Fibroblast of pulmonary artery (primary cell): ENCODE data around the gene NANOS3.

Experiments
- DNase-seq: peaks from one replicate; pipeline ENCODE4 v3.0.0-alpha.2; 2010; ENCODE audit warnings: low read depth
- H3K4me3 ChIP-seq: replicated peaks from 2 replicates; pipeline ENCODE4 v1.5.1; 2011; ENCODE audit warnings: low read depth, mild to moderate bottlenecking, control low read depth, low read length, moderate library complexity
- CTCF ChIP-seq: IDR thresholded peaks from 2 replicates; pipeline ENCODE4 v1.5.1; 2011; ENCODE audit warnings: mild to moderate bottlenecking, control low read depth, low read length, inconsistent platforms; ENCODE audit errors: missing control alignments

Gene NANOS3

GRCh38 chr19:13876834-13877233 lies at the start of gene NANOS3:
TSS of gene NANOS3 (plus strand) at chr19:13877134. CDS start at chr19:13877249, 115 bp downstream.
- TF ChIP-seq CTCF = no peak
- no peak within 1 kb of the TSS for H3K4me3 ChIP-seq
- no peak for DNase-seq

- no peak for TF ChIP-seq CTCF
- no peak for DNase-seq
These were observed 49.3 kb upstream of the NANOS3 start for GRCh38 chr19:13827656-13828055.

GRCh38 chr19:13830114-13830740 lies 46.7 kb upstream of the NANOS3 start:
- no peak for DNase-seq
- TF ChIP-seq CTCF = no peak

More at GRCh38 chr19:13827656-13828055, 49.3 kb upstream of the NANOS3 start:
- H3K4me3 ChIP-seq = no peak overlapping the region

GRCh38 chr19:13830741-13831536 lies 46.0 kb upstream of the NANOS3 start:
- no peak for DNase-seq
- TF ChIP-seq CTCF = no peak
- H3K4me3 ChIP-seq = no peak overlapping the region

More at GRCh38 chr19:13830114-13830740, 46.7 kb upstream of the NANOS3 start:
- H3K4me3 ChIP-seq = no peak overlapping the region

GRCh38 chr19:13831537-13832467 lies 45.1 kb upstream of the NANOS3 start:
- H3K4me3 ChIP-seq = no peak overlapping the region
- no peak for DNase-seq
- TF ChIP-seq CTCF = no peak

- peak; percentile 90 for DNase-seq
- H3K4me3 ChIP-seq = no peak overlapping the region
- peak; percentile 29 for TF ChIP-seq CTCF
These were observed 43.3 kb upstream of the NANOS3 start for GRCh38 chr19:13833330-13834243.
